ENCODE results near the gene YIPF2.

The YIPF2 gene

DNA sequence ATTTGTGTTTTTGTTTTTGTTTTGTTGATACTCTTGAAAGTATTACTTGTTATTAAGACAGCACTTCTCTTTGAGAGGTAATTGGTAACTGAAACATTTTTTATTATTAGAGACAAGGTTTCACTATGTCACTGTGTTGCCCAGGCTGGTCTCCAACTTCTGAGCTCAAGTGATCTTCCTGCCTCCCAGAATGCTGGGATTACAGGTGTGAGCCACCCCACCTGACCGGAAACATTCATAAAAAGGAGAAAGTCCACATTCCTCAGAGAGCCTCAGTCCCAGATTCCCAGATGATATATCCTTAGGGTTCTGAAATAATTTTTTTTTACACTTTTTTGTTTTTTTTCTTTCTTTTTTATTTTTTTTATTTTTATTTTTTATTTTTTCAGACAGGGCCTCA, 54.4 kb downstream of the YIPF2 start:
- DNase-seq (ENCODE audit: low spot score): no peak

- DNase-seq (ENCODE audit: low spot score): no peak
These were observed 55.8 kb downstream of the YIPF2 start for GRCh38 chr19:10872546-10873107.
